ENCODE results near the gene DNAJC21.

The DNAJC21 gene

DNA sequence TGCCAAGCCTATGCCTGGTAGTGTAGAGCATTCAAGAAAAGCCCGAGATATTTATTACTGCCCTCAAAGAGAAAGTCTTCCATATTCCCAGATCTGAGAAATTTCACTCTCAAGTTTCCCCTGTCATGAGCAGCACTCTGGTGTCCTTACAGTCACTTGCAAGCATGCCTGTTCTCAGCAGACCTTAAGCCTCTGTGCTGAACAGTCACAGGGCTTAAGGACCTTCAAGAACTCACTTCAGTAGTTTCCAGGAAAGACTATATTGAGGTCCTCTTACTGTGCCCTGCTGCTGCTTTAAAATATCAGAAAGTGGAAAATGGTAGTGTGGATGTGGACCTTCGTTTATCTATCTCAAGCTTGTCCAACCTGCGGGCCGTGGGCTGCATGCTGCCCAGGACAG is 53.5 kb downstream of the DNAJC21 start:
- no peak for DNase-seq (ENCODE audit: low read depth)

DNA sequence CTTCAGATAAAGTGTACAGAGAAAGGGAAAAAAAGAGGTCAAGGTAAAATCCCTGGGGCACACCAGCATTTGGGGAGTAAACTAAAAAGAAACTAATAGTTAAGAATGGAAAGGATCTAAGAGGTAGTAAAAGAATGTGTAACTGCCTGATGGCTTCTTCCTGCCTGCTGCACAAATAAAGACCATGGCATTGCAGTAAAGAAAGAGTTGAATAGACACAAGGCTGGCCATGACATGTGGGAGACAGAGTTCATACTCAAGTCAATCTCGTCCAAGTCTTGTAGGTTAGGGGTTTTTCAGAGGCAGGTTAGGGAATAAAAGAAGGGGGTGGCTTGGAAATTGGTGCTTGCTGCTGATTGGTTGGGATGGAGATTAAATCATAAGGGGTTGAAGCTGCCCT is 57.6 kb downstream of the DNAJC21 start:
- no peak for DNase-seq (ENCODE audit: low read depth)

DNA sequence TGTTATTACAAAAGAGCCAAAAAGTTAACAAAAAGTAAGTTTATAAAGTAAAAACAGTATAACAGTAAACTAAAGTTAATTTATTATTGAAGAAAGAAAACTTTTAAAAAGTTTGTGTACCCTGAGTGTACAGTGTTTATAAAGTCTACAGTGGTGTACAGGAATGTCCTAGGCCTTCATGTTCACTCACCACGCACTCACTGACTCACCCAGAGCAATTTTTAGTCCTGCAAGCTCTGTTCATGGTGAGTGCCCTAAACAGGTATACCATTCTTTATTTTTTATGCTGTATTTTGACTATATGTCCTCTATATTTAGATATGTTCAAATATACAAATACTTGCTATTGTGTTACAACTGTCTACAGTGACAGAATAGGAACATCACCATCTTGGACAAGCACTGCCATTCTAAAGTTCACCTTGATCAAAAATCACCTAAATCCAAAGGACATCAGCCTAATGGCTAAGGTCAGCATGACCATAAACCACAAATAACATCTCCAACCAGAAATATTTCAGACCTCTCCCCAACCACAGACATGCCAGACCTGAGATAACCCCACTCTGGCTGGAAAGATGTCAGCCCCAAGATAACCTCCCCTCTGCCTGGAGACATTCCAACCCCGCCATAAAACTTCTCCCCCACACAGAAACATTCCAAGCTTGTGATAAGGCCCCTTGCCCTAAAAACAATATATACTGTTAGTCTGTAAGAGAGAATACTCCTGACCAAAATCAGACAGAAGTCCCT is 62.3 kb downstream of the DNAJC21 start:
- DNase-seq (ENCODE audit: low read depth) = no peak

DNA sequence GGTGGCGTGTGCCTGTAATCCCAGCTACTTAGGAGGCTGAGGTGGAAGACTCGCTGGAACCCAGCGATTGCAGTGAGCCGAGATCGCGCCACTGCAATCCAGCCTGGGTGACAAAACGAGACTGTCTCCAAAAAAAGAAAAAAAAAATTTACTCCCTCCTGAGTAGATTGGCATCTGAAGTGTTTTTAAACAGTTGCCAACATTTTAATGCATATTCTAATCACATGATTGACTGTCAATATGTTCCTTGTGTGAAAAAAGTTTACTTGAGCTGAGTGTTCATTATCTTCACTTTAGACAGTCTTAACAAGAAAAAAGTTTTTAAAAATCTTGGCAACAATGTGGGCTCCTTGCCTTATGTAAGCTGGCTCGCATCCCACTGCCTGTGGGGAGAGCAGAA is 64.6 kb downstream of the DNAJC21 start:
- no peak for DNase-seq (ENCODE audit: low read depth)

DNA sequence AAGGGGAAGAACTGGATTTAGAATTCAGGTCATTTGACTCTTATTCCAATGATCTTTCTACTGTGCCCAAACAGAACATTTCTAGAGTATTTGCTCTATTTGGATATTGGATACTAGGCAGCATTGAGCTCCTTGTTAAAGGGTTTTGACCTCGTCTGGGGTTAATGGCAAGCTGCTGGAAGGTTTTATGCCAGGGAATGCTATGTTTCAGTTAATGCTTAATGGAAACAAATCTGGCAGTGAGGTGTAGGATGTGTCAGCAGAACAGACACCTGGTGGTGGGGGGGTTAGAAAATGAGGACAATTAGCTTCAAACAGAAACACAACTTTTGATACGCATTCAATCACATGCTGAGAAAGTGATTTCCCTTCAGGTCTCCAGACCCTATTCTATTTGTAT is 66.9 kb downstream of the DNAJC21 start:
- DNase-seq (ENCODE audit: low read depth) = no peak

DNA sequence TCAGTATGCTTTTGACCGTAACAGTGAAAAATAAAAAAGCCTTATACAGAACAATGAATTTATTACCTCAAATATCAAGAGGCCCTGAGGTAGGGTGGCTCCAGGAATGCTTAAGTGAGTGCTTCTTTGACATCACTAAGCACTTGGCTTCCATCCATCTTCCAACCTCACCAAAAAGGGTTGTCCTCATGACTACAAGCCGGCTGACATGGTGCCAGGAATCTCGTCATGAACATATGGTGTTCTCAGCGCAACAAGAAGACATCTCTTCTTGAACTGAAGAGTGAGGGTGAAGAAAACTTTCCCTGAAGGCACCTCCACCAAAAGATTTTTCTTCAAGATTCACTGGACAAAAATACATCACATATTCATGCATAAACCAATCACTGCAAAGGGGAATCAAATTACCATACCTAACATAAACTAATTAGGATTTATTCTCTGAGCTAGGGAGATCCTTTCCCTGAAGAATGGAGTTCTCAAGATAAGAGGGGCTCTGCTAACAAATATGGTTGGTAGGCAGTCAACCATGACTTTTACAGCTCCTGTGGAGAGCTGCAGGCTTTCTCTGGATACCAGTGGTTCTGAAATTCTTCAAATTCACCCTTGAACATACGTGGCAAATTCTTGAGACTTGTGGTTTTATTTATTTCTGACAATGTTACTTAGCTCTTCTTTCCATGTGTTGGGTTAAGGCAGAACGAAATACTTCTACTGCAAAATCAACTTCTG is 68.9 kb downstream of the DNAJC21 start:
- no peak for DNase-seq (ENCODE audit: low read depth)

DNA sequence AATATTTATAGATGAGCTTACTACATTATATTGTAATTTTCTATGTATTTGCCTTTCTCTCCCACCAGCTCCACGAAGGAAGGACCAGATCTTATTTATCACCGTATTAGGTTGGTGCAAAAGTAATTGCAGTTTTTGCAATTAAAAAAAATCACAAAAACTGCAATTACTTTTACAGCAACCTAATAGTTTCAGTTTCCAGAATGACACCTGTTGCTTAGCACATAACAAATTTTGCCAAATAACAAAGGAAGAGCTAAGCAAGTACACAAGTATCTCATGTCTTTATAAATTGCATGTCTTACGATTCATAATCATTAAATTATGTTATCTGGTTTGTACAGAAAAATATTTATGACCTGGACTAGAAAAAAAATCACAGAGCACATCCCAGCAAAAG is 72.5 kb downstream of the DNAJC21 start:
- DNase-seq (ENCODE audit: low read depth) = no peak

DNA sequence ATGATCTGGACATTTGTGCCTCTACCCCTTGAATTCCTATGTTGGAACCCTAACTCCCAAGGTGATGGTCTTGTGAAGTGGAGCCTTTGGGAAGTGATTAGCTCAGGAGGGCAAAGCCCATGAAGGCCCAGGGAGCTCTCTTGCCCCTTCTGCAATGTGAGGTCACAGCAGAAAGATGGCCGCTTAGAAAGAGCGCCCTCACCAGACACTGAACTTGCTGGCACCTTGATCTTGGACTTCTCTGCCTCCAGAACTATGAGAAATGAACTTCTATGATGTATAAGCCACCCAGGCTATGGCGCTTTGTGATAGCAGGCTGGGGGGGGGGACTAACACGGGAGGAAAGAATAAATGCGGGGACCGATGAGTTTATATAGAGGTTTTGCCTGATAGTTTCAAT is 73.1 kb downstream of the DNAJC21 start:
- DNase-seq (ENCODE audit: low read depth) = no peak

DNA sequence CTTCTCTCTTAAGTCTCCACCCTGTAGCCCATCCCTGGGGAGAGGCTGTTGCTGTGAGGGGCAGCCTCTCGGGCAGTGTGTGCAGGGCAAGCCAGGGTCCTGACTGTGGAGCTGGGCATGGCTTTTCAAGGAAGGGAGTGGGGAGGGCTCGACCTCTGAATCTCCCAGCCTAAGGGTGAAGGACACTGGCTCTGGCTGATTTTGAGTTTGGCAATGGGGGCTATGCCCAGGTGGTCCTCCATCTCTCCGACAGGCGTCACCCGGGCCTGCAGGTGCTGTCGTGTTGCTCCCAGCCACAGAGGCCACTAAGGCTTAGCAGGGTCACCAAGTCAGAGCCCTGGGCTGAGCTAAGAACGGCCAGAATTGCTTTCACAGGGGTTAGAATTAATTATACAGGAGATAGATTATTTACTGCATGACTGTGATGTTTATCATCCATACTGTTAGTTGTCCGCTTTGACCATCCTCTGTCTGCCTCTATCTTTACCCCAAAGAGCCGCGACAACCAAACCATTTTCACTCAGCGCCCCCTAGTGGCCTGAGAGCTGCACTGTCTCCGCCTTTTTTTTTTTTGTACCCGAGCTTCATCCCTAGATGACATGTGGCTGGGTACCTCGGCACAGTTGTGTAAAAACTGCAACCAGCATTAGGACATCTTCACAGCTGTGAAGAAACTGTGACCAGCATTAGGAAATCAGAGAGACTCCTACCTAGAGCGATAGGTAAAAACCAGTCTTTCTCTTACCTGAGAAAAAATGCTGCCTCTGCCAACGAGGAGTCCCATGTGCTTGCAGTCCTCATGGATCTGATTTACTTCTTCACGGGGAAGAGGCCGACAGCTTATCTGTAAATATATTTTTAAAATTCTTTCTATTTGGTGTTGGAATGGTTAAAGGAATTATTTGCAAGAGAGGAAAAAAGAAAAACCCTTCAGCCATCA is 73.9 kb downstream of the DNAJC21 start:
- no peak for DNase-seq (ENCODE audit: low read depth)

DNA sequence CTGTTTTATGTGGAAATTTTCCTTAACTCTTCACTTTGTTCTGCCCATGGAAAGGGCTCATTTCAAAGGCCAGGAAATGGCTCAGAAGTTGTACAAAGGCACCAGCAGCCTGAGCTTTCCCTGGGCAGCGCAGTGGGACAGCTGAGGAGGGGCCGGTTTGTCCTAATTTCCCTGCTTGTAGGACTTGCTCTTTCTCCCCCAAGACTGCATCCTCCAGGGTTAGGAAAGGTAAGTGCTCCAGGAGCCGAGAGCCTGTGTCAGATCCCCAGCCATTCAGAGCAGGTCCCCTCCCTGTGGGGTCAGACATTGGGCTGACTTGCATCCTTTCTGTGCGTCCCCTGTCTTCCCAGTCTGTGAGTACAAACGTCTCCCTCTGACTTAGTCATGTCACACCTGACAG is 74.8 kb downstream of the DNAJC21 start:
- DNase-seq (ENCODE audit: low read depth) = no peak

DNA sequence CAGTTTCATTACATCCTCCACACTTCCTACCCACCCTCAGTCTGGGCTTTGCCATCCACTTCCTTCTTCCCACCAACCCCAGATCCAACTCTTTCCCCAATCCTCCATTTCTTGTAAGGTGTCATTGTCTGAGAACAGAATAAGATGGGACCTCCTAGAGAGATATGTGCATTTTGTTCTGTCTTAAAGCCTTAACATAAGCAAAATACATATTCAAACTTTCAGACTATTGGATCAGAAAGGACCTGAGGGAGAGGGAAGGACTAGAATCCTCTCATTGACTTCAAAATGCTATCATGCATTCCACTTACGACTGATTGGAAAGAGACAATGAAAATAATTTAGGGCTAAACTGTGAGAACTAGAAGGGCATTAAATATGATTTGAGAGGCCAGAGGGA is 75.4 kb downstream of the DNAJC21 start:
- DNase-seq (ENCODE audit: low read depth) = no peak
